Endothelial cell of umbilical vein (primary cell): ENCODE results near the gene TSPEAR. TPM values are rescaled to one million over a fixed set of nuclear protein-coding genes. Genes with fewer than 3 reads are reported as not detected.

ENCODE experiments used
- BruUV-seq: library from RNA; stranded (reverse); fragments of 400-500 nt; replicated peaks from 2 replicates; lab custom pipeline; 2021; lab: Mats Ljungman, UMichigan
- CTCF ChIA-PET: fragments of 300-600, 350-600 bp; sonication (Branson Sonifier 250); formaldehyde crosslinking; loops from one replicate; lab custom pipeline; 2021; ENCODE audit warnings: antibody characterized with exemption, inconsistent platforms; lab: Charles Lee
- POLR2A ChIA-PET: fragments of 300-600, 350-600 bp; sonication (Branson Sonifier 250); formaldehyde crosslinking; loops from one replicate; lab custom pipeline; 2021; ENCODE audit warnings: antibody characterized with exemption, inconsistent platforms; lab: Charles Lee
- DNase-seq: peaks from one replicate; pipeline ENCODE4 v3.0.0-alpha.2; 2011; ENCODE audit warnings: low read depth, low spot score
- FAIRE-seq: peaks from 2 replicates; lab custom pipeline; 2011; peaks lifted over from hg19 to GRCh38; lab: Jason Lieb, UNC
- H2AFZ ChIP-seq: 2 replicates; pipeline ENCODE4 v1.6.0; 2012; ENCODE audit warnings: low read depth, low read length, control low read depth, inconsistent platforms
- H3K27ac ChIP-seq: 2 replicates; pipeline ENCODE4 v1.5.1; 2011; ENCODE audit warnings: low read depth, mild to moderate bottlenecking, control low read depth, low read length, moderate library complexity; ENCODE audit not compliant: insufficient read depth
- H3K27me3 ChIP-seq, 2 experiments: 2 replicates each; pipeline versions ENCODE4 v1.6.0 to v1.6.1; 2011; ENCODE audit warnings: low read length in 2 of 2, mixed read lengths in 1 of 2; ENCODE audit not compliant: control insufficient read depth in 2 of 2, insufficient read depth in 2 of 2
- H3K36me3 ChIP-seq, 2 experiments: 2 replicates in 1 of 2; 3 replicates in 1 of 2; pipeline ENCODE4 v1.5.1; 2011; ENCODE audit warnings: low read length in 2 of 2, mild to moderate bottlenecking in 1 of 2, moderate library complexity in 1 of 2; ENCODE audit not compliant: control insufficient read depth in 2 of 2, insufficient read depth in 2 of 2; ENCODE audit errors: extremely low read depth in 1 of 2
- H3K4me1 ChIP-seq: 3 replicates; pipeline ENCODE4 v1.5.1; 2011; ENCODE audit warnings: mild to moderate bottlenecking, low read length; ENCODE audit not compliant: control insufficient read depth, insufficient read depth; ENCODE audit errors: extremely low read depth
- H3K4me2 ChIP-seq: 2 replicates; pipeline ENCODE4 v1.6.1; 2011; ENCODE audit warnings: low read length, control low read depth, mixed read lengths; ENCODE audit not compliant: insufficient read depth
- H3K4me3 ChIP-seq, 3 experiments: fragments of 200-600 bp in 1 of 3; sonication (generic), shearing (Covaris generic) in 1 of 3; replicated peaks in 1 of 3; 2 replicates each; pipeline ENCODE4 v1.5.1; 2011 to 2016; ENCODE audit warnings: control low read depth in 3 of 3, low read length in 3 of 3, mild to moderate bottlenecking in 2 of 3, inconsistent platforms in 1 of 3, low read depth in 1 of 3, moderate library complexity in 1 of 3; ENCODE audit not compliant: insufficient read depth in 1 of 3
- H3K79me2 ChIP-seq: 2 replicates; pipeline ENCODE4 v1.6.0; 2012; ENCODE audit warnings: low read length, inconsistent platforms; ENCODE audit not compliant: control insufficient read depth, insufficient read depth
- H3K9ac ChIP-seq: replicated peaks from 2 replicates; pipeline ENCODE3; 2011; ENCODE audit warnings: low read length, control low read depth; ENCODE audit not compliant: insufficient read depth; ENCODE audit errors: extremely low read depth
- H3K9me1 ChIP-seq: replicated peaks from 3 replicates; pipeline ENCODE4 v1.6.0; 2011; ENCODE audit warnings: mild to moderate bottlenecking, low read length; ENCODE audit not compliant: control insufficient read depth, insufficient read depth; ENCODE audit errors: extremely low read depth
- H3K9me3 ChIP-seq: replicated peaks from 2 replicates; pipeline ENCODE4 v1.5.1; 2012; ENCODE audit warnings: low read length, inconsistent platforms; ENCODE audit not compliant: control insufficient read depth, insufficient read depth
- H4K20me1 ChIP-seq: replicated peaks from 2 replicates; pipeline ENCODE3; 2011; ENCODE audit warnings: mild to moderate bottlenecking, low read length; ENCODE audit not compliant: control insufficient read depth, insufficient read depth; ENCODE audit errors: extremely low read depth
- EZH2 ChIP-seq: IDR thresholded peaks from 2 replicates; pipeline ENCODE4 v1.6.1; 2012; ENCODE audit warnings: borderline replicate concordance, low read depth, mild to moderate bottlenecking, moderate library complexity, low read length, inconsistent platforms; ENCODE audit not compliant: severe bottlenecking
- FOS ChIP-seq: IDR thresholded peaks from 2 replicates; pipeline ENCODE4 v1.6.1; 2011; ENCODE audit warnings: mild to moderate bottlenecking, low read length, moderate library complexity, borderline replicate concordance; ENCODE audit not compliant: insufficient read depth
- GATA2 ChIP-seq: IDR thresholded peaks from 2 replicates; pipeline ENCODE4 v1.7.0; 2011; ENCODE audit warnings: low read depth, mild to moderate bottlenecking, moderate library complexity, mixed read lengths, low read length; ENCODE audit not compliant: insufficient read length, insufficient read depth
- JUN ChIP-seq: IDR thresholded peaks from 2 replicates; pipeline ENCODE4 v1.6.1; 2011; ENCODE audit warnings: borderline replicate concordance, low read depth; ENCODE audit not compliant: insufficient read length, insufficient read depth
- MAX ChIP-seq: IDR thresholded peaks from 2 replicates; pipeline ENCODE4 v1.6.1; 2011; ENCODE audit not compliant: insufficient read depth, insufficient read length
- MYC ChIP-seq: IDR thresholded peaks from one replicate; pipeline ENCODE4 v1.6.1; 2011; ENCODE audit warnings: mild to moderate bottlenecking, low read depth, low read length
- POLR2A ChIP-seq: IDR thresholded peaks from 2 replicates; pipeline ENCODE4 v1.6.1; 2012; ENCODE audit warnings: low read depth, mild to moderate bottlenecking, control low read depth, low read length
- POLR2AphosphoS5 ChIP-seq: IDR thresholded peaks from 2 replicates; pipeline ENCODE4 v1.6.1; 2012; ENCODE audit warnings: low read depth, mild to moderate bottlenecking, control low read depth, low read length, moderate library complexity; ENCODE audit not compliant: insufficient read depth
- dilution Hi-C: fragments of 300-500 bp; cut with MboI; formaldehyde crosslinking; loops from one replicate; pipeline ENCODE4 v1.15.0; 2019; ENCODE audit warnings: low sequenced_read_pairs; ENCODE audit not compliant: extremely low pct_ligation_motif_present
- intact Hi-C: fragments of 100-400 bp; cut with micrococcal nuclease; formaldehyde crosslinking; loops from one replicate; pipeline ENCODE4 v1.10.0; 2022
- polyA plus RNA-seq, 4 experiments: library from polyadenylated mRNA; depleted of rRNA in 3 of 4; stranded (reverse) in 3 of 4; unstranded in 1 of 4; fragments of >200 nt; gene quantifications; 2 replicates each; pipeline versions ENCODE4 v1.2.1 to v1.2.3, GENCODE V29; 2011 to 2012; ENCODE audit warnings: missing spikeins in 1 of 4
- total RNA-seq: library from RNA; stranded (reverse); gene quantifications from 2 replicates; pipeline ENCODE4 v1.2.3, GENCODE V29; 2021
- TF ChIP-seq, protein P1 (sequence below), 2 donors: IDR thresholded peaks; 1 replicate in 1 of 2; 2 replicates in 1 of 2; pipeline ENCODE4 v1.5.1; 2011; ENCODE audit warnings: low read length in 2 of 2, mild to moderate bottlenecking in 2 of 2, moderate library complexity in 2 of 2, control low read depth in 1 of 2, inconsistent platforms in 1 of 2, low read depth in 1 of 2; ENCODE audit not compliant: insufficient read depth in 1 of 2; ENCODE audit errors: extremely low read depth in 1 of 2

Gene TSPEAR
- total and polyA plus RNA-seq, 2 donors (not counting 3 experiments of a cell fraction or from before 2014, with no cell fraction given), result 0.01 TPM; not detected in 1

DNA sequence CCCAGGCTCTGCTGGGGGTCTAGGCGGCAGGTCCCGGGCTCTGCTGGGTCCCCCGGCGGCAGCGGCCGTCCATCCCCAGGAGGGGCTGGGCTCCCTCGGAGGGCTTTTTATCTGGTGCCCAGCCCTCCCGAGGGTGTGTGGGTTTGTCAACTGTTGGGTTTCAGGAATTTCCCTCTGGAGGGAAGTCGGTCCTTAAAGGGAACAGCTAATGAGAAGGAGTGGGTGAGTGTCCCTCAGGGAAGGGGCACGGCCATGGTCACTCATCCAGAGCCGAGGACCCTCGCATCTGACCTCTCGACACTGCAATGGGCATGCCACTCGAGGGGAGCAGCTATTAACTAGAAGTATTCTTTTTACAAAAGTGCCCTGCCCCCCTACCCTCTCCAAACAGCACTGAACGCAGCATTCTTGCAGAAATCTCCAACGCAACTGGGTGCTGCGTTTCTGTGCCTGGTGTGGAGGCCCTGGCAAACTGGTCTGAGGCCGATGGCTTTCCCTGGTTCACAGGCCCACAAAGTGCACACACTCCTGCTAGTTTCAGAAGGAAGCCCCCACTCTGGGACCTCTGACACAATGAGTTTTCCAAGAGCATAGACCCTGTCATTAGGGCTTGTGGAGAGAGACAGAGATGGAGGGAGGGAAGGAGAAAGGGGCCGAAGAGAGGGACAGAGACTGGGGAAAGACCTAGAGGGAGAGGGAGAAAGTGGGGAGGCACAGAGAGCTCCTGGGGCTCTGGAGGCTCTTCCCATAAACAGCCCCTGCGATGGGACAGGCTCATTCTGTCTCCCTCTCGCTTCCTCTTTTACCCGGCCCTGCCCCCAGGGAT is 1.0 kb upstream of the TSPEAR start:
- Histone ChIP-seq H3K9me3 (no peaks in the 10 kb centered on the region), H3K27me3 (peaks cover 70 to 88% of the 10 kb centered on the region in 2 experiments), H3K9ac (no peak overlapping the region), H3K79me2 (no peaks in the 10 kb centered on the region), H3K27ac (no peak overlapping the region), H3K4me3 (no peak overlapping the region), H2AFZ (no peak overlapping the region), H3K9me1 (no peaks in the 10 kb centered on the region), H3K36me3 (no peaks in the 10 kb centered on the region), H4K20me1 (no peaks in the 10 kb centered on the region), H3K4me1 (peaks cover 5% of the 10 kb centered on the region), H3K4me2 (no peak overlapping the region)
- DNase-seq (no peak), FAIRE-seq (no peak)
- ChIA-PET CTCF (interaction anchor here (0.8 to 1.5 kb wide), 2 partner anchors 11 to 81 kb away, joined by 3 to 5 read pairs; no protein-coding TSS in a partner anchor), POLR2A (no interaction called here)
- TF ChIP-seq GATA2 (no peak), EZH2 (peak; percentile 33)
- intact Hi-C loops, result no loop called here
- dilution Hi-C loops, result no loop called here
- BruUV-seq, result no TSS peak

GRCh38 chr21:44710756-44711326 is 531 bp downstream of the TSPEAR start:
- no peak overlapping the region for H3K27ac ChIP-seq
- H4K20me1 ChIP-seq, result no peaks in the 10 kb centered on the region
- H3K9me1 ChIP-seq, result no peaks in the 10 kb centered on the region
- no peak overlapping the region for H3K4me2 ChIP-seq
- H3K9ac ChIP-seq, result no peak overlapping the region
- ChIA-PET POLR2A (no interaction called here), CTCF (interaction anchor here (0.5 to 1.7 kb wide), 3 partner anchors 32 to 726 kb away, joined by 4 to 10 read pairs (median 4); no protein-coding TSS in a partner anchor)
- H3K9me3 ChIP-seq, result no peaks in the 10 kb centered on the region
- DNase-seq (no peak), FAIRE-seq (no peak)
- no TSS peak for BruUV-seq
- TF ChIP-seq MYC (no peak), MAX (no peak), EZH2 (no peak), FOS (no peak), POLR2A (no peak), POLR2AphosphoS5 (no peak), JUN (no peak), GATA2 (no peak)
- TF ChIP-seq, protein P1, sequence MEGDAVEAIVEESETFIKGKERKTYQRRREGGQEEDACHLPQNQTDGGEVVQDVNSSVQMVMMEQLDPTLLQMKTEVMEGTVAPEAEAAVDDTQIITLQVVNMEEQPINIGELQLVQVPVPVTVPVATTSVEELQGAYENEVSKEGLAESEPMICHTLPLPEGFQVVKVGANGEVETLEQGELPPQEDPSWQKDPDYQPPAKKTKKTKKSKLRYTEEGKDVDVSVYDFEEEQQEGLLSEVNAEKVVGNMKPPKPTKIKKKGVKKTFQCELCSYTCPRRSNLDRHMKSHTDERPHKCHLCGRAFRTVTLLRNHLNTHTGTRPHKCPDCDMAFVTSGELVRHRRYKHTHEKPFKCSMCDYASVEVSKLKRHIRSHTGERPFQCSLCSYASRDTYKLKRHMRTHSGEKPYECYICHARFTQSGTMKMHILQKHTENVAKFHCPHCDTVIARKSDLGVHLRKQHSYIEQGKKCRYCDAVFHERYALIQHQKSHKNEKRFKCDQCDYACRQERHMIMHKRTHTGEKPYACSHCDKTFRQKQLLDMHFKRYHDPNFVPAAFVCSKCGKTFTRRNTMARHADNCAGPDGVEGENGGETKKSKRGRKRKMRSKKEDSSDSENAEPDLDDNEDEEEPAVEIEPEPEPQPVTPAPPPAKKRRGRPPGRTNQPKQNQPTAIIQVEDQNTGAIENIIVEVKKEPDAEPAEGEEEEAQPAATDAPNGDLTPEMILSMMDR (IDR thresholded peaks at IDR 0.05; ENCODE audit: extremely low read depth in 1 of 2, insufficient read depth in 1 of 2, low read depth in 1 of 2, low read length in 2 of 2), result no peak
- H3K4me3 ChIP-seq, result no peak overlapping the region
- intact Hi-C loops, result no loop called here
- H3K4me1 ChIP-seq, result peaks cover 5% of the 10 kb centered on the region
- H3K36me3 ChIP-seq, result no peaks in the 10 kb centered on the region
- H3K27me3 ChIP-seq, result peaks cover 84 to 93% of the 10 kb centered on the region in 2 experiments
- dilution Hi-C loops, result no loop called here
- H2AFZ ChIP-seq, result no peak overlapping the region
- no peaks in the 10 kb centered on the region for H3K79me2 ChIP-seq
